ENCODE data around the gene CRYL1.

Gene CRYL1

GRCh38 chr13:20399961-20400360, 125.7 kb downstream of the CRYL1 start:
- DNase-seq (ENCODE audit: low read depth in 2 of 2): no peak

- DNase-seq (ENCODE audit: low read depth in 2 of 2): no peak
These were observed 126.1 kb downstream of the CRYL1 start for GRCh38 chr13:20399515-20399914.

- no peak for DNase-seq (ENCODE audit: low read depth in 2 of 2)
These were observed 127.2 kb downstream of the CRYL1 start for GRCh38 chr13:20398459-20398858.

- no peak for DNase-seq (ENCODE audit: low read depth in 2 of 2)
These were observed 127.8 kb downstream of the CRYL1 start for GRCh38 chr13:20397896-20398295.

GRCh38 chr13:20395061-20395916, 130.4 kb downstream of the CRYL1 start:
- no peak for DNase-seq (ENCODE audit: low read depth in 2 of 2)

GRCh38 chr13:20394506-20394905, 131.2 kb downstream of the CRYL1 start:
- DNase-seq (ENCODE audit: low read depth in 2 of 2): no peak

GRCh38 chr13:20394169-20394501, 131.5 kb downstream of the CRYL1 start:
- no peak for DNase-seq (ENCODE audit: low read depth in 2 of 2)

- no peak for DNase-seq (ENCODE audit: low read depth in 2 of 2)
These were observed 132.1 kb downstream of the CRYL1 start for GRCh38 chr13:20393273-20394168.

GRCh38 chr13:20392530-20392929, 133.1 kb downstream of the CRYL1 start:
- DNase-seq (ENCODE audit: low read depth in 2 of 2): no peak

- DNase-seq (ENCODE audit: low read depth in 2 of 2): no peak
These were observed 133.8 kb downstream of the CRYL1 start for GRCh38 chr13:20391597-20392452.

- DNase-seq (ENCODE audit: low read depth in 2 of 2): no peak
These were observed 135.0 kb downstream of the CRYL1 start for GRCh38 chr13:20390526-20391175.

GRCh38 chr13:20389696-20390525, 135.7 kb downstream of the CRYL1 start:
- DNase-seq (ENCODE audit: low read depth in 2 of 2): no peak

- no peak for DNase-seq (ENCODE audit: low read depth in 2 of 2)
These were observed 137.5 kb downstream of the CRYL1 start for GRCh38 chr13:20388184-20388583.

- no peak for DNase-seq (ENCODE audit: low read depth in 2 of 2)
These were observed 138.2 kb downstream of the CRYL1 start for GRCh38 chr13:20387441-20387971.

- no peak for DNase-seq (ENCODE audit: low read depth in 2 of 2)
These were observed 138.7 kb downstream of the CRYL1 start for GRCh38 chr13:20387006-20387405.

GRCh38 chr13:20383058-20383457, 142.6 kb downstream of the CRYL1 start:
- no peak for DNase-seq (ENCODE audit: low read depth in 2 of 2)

GRCh38 chr13:20381401-20381800, 144.3 kb downstream of the CRYL1 start:
- DNase-seq (ENCODE audit: low read depth in 2 of 2): no peak

- DNase-seq (ENCODE audit: low read depth in 2 of 2): no peak
These were observed 146.9 kb downstream of the CRYL1 start for GRCh38 chr13:20378721-20379120.

GRCh38 chr13:20377720-20378119, 147.9 kb downstream of the CRYL1 start:
- DNase-seq (ENCODE audit: low read depth in 2 of 2): no peak

GRCh38 chr13:20375871-20376270, 149.8 kb downstream of the CRYL1 start:
- no peak for DNase-seq (ENCODE audit: low read depth in 2 of 2)

Measured in fibroblast of skin of left biceps (primary cell).